Measurements from ENCODE around the gene ZNF280B. TPM values are rescaled to one million over a fixed set of nuclear protein-coding genes. Genes with fewer than 3 reads are reported as not detected.

ZNF280B gene
- polyA plus RNA-seq, 3 donors: 0.04 TPM; not detected in 2

- H3K4me1 ChIP-seq (ENCODE audit: control insufficient read depth in 1 of 2, insufficient read depth in 2 of 2, low read length in 2 of 2): no peaks in the 10 kb centered on the region
- H2AFZ ChIP-seq (ENCODE audit: insufficient read depth, low read depth, low read length, poor library complexity, severe bottlenecking): no peak overlapping the region
- WGBS (ENCODE audit: insufficient coverage): 100% methylated on average over 1 of the region's 5 CpGs
- no peaks in the 10 kb centered on the region for H3K27me3 ChIP-seq (ENCODE audit: control insufficient read depth in 2 of 2, insufficient read depth in 2 of 2, low read length in 2 of 2)
- no peak overlapping the region for H3K4me3 ChIP-seq (replicated peaks in 1 of 3; ENCODE audit: low read depth in 2 of 3, low read length in 3 of 3)
- no peaks in the 10 kb centered on the region for H3K9me3 ChIP-seq (replicated peaks in 1 of 2; ENCODE audit: control insufficient read depth in 1 of 2, insufficient read depth in 1 of 2, low read length in 2 of 2)
- Mint-ChIP-seq H3K27ac (no peak overlapping the region), H3K36me3 (peaks cover 3 to 7% of the 10 kb centered on the region in 2 donors), H3K4me3 (no peak overlapping the region), H3K27me3 (ENCODE audit: low read depth in 3 of 3) (peaks cover 0 to 2% (median 0%) of the 10 kb centered on the region in 3 donors), H3K4me1 (no peaks in the 10 kb centered on the region), H3K9me3 (peaks cover 0 to 1% (median 0%) of the 10 kb centered on the region in 7 donors)
- H3K79me2 ChIP-seq (ENCODE audit: insufficient read depth, low read length): no peaks in the 10 kb centered on the region
- no peak overlapping the region for H3K4me2 ChIP-seq (replicated peaks; ENCODE audit: extremely low read depth, low read length, poor library complexity, severe bottlenecking)
- H3K36me3 ChIP-seq (replicated peaks in 1 of 2; ENCODE audit: control insufficient read depth in 1 of 2, insufficient read depth in 2 of 2, low read length in 2 of 2): no peaks in the 10 kb centered on the region
- no peaks in the 10 kb centered on the region for H4K20me1 ChIP-seq (ENCODE audit: insufficient read depth, low read length)
- intact Hi-C loops (cut with micrococcal nuclease): no loop called here
- no peak overlapping the region for H3K27ac ChIP-seq (ENCODE audit: low read depth in 1 of 2, low read length in 2 of 2)
- DNase-seq: no peak
- H3K9ac ChIP-seq (ENCODE audit: insufficient read depth, low read length, poor library complexity, severe bottlenecking): no peak overlapping the region
- TF ChIP-seq, protein P1, sequence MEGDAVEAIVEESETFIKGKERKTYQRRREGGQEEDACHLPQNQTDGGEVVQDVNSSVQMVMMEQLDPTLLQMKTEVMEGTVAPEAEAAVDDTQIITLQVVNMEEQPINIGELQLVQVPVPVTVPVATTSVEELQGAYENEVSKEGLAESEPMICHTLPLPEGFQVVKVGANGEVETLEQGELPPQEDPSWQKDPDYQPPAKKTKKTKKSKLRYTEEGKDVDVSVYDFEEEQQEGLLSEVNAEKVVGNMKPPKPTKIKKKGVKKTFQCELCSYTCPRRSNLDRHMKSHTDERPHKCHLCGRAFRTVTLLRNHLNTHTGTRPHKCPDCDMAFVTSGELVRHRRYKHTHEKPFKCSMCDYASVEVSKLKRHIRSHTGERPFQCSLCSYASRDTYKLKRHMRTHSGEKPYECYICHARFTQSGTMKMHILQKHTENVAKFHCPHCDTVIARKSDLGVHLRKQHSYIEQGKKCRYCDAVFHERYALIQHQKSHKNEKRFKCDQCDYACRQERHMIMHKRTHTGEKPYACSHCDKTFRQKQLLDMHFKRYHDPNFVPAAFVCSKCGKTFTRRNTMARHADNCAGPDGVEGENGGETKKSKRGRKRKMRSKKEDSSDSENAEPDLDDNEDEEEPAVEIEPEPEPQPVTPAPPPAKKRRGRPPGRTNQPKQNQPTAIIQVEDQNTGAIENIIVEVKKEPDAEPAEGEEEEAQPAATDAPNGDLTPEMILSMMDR (IDR thresholded peaks at IDR 0.05): no peak
These were observed 19.8 kb downstream of the ZNF280B start for GRCh38 chr22:22488736-22489135.

- Mint-ChIP-seq H3K9me3 (peaks cover 0 to 1% (median 0%) of the 10 kb centered on the region in 7 donors), H3K27me3 (ENCODE audit: low read depth in 3 of 3) (peaks cover 0 to 2% (median 0%) of the 10 kb centered on the region in 3 donors), H3K36me3 (peaks cover 3 to 7% of the 10 kb centered on the region in 2 donors), H3K4me3 (no peak overlapping the region), H3K4me1 (no peaks in the 10 kb centered on the region), H3K27ac (no peak overlapping the region)
- no peaks in the 10 kb centered on the region for H3K36me3 ChIP-seq (replicated peaks in 1 of 2; ENCODE audit: control insufficient read depth in 1 of 2, insufficient read depth in 2 of 2, low read length in 2 of 2)
- TF ChIP-seq, protein P1 (IDR thresholded peaks at IDR 0.05): no peak
- no peaks in the 10 kb centered on the region for H3K4me1 ChIP-seq (ENCODE audit: control insufficient read depth in 1 of 2, insufficient read depth in 2 of 2, low read length in 2 of 2)
- H4K20me1 ChIP-seq (ENCODE audit: insufficient read depth, low read length): no peaks in the 10 kb centered on the region
- no peak overlapping the region for H3K4me3 ChIP-seq (replicated peaks in 1 of 3; ENCODE audit: low read depth in 2 of 3, low read length in 3 of 3)
- H3K9ac ChIP-seq (ENCODE audit: insufficient read depth, low read length, poor library complexity, severe bottlenecking): no peak overlapping the region
- no peaks in the 10 kb centered on the region for H3K27me3 ChIP-seq (ENCODE audit: control insufficient read depth in 2 of 2, insufficient read depth in 2 of 2, low read length in 2 of 2)
- no peak for DNase-seq
- no peak overlapping the region for H3K27ac ChIP-seq (ENCODE audit: low read depth in 1 of 2, low read length in 2 of 2)
- H2AFZ ChIP-seq (ENCODE audit: insufficient read depth, low read depth, low read length, poor library complexity, severe bottlenecking): no peak overlapping the region
- H3K79me2 ChIP-seq (ENCODE audit: insufficient read depth, low read length): no peaks in the 10 kb centered on the region
- H3K9me3 ChIP-seq (replicated peaks in 1 of 2; ENCODE audit: control insufficient read depth in 1 of 2, insufficient read depth in 1 of 2, low read length in 2 of 2): no peaks in the 10 kb centered on the region
- intact Hi-C loops (cut with micrococcal nuclease): no loop called here
- no peak overlapping the region for H3K4me2 ChIP-seq (replicated peaks; ENCODE audit: extremely low read depth, low read length, poor library complexity, severe bottlenecking)
- 94% methylated on average over 3 of the region's 12 CpGs for WGBS (ENCODE audit: insufficient coverage)
These were observed 20.5 kb downstream of the ZNF280B start for GRCh38 chr22:22487869-22488597.

Data from CD14-positive monocyte (primary cell).